Glomerular endothelial cell (primary cell): ENCODE measurements around the gene SCGB1C1. TPM values are rescaled to one million over a fixed set of nuclear protein-coding genes. Genes with fewer than 3 reads are reported as not detected.

ENCODE experiments used
- DNase-seq: peaks from one replicate; pipeline ENCODE4 v3.0.0-alpha.2; 2011; ENCODE audit warnings: low read depth, low spot score; ENCODE audit errors: extremely low read depth
- total RNA-seq: library from RNA; depleted of rRNA; stranded (reverse); fragments of >200 nt; gene quantifications from 2 replicates; pipeline ENCODE4 v1.2.3, GENCODE V29; 2015

The SCGB1C1 gene
- total RNA-seq, 1 donor from 2014 or later, result not detected

- no peak for DNase-seq
Measured at GRCh38 chr11:204587-205109, 11.8 kb downstream of the SCGB1C1 start.

- DNase-seq, result no peak
Measured at GRCh38 chr11:205221-206001, 12.5 kb downstream of the SCGB1C1 start.

- DNase-seq, result no peak
Measured at GRCh38 chr11:206002-206384, 13.1 kb downstream of the SCGB1C1 start.

- no peak for DNase-seq
Measured at GRCh38 chr11:206526-207207, 13.8 kb downstream of the SCGB1C1 start.

- peak; percentile 65 for DNase-seq
Measured at GRCh38 chr11:207208-207862, 14.5 kb downstream of the SCGB1C1 start, which contains the start of the genes BET1L and RIC8A. Gene BET1L (minus strand): TSS chr11:207399. CDS start chr11:207321, 78 bp downstream. Gene RIC8A (plus strand): TSS chr11:207708. CDS start chr11:208855, 1,147 bp downstream.

GRCh38 chr11:207863-208180 is 14.9 kb downstream of the SCGB1C1 start:
- no peak for DNase-seq

- no peak for DNase-seq
Measured at GRCh38 chr11:208181-208916, 15.5 kb downstream of the SCGB1C1 start.

- no peak for DNase-seq
Measured at GRCh38 chr11:208917-209260, 16.0 kb downstream of the SCGB1C1 start.

- DNase-seq, result no peak
Measured at GRCh38 chr11:209275-210121, 16.6 kb downstream of the SCGB1C1 start.

GRCh38 chr11:210122-210802 is 17.4 kb downstream of the SCGB1C1 start:
- DNase-seq, result no peak

GRCh38 chr11:210803-211180 is 17.9 kb downstream of the SCGB1C1 start:
- no peak for DNase-seq

- DNase-seq, result no peak
Measured at GRCh38 chr11:211295-211694, 18.4 kb downstream of the SCGB1C1 start.

- DNase-seq, result no peak
Measured at GRCh38 chr11:211741-212140, 18.9 kb downstream of the SCGB1C1 start.

- DNase-seq, result no peak
Measured at GRCh38 chr11:212150-213100, 19.5 kb downstream of the SCGB1C1 start.

GRCh38 chr11:213111-213510 is 20.2 kb downstream of the SCGB1C1 start:
- DNase-seq, result no peak

GRCh38 chr11:214083-214482 is 21.2 kb downstream of the SCGB1C1 start:
- DNase-seq, result no peak

GRCh38 chr11:215581-216037 is 22.7 kb downstream of the SCGB1C1 start:
- no peak for DNase-seq
